Activated CD4-positive, alpha-beta T cell treated with anti-CD3 and anti-CD28 coated beads for 48 hours (primary cell): ENCODE measurements around the gene CELF4.

ENCODE experiments used
- DNase-seq: peaks from one replicate; pipeline ENCODE4 v3.0.0-alpha.2; 2020

Gene CELF4

DNA sequence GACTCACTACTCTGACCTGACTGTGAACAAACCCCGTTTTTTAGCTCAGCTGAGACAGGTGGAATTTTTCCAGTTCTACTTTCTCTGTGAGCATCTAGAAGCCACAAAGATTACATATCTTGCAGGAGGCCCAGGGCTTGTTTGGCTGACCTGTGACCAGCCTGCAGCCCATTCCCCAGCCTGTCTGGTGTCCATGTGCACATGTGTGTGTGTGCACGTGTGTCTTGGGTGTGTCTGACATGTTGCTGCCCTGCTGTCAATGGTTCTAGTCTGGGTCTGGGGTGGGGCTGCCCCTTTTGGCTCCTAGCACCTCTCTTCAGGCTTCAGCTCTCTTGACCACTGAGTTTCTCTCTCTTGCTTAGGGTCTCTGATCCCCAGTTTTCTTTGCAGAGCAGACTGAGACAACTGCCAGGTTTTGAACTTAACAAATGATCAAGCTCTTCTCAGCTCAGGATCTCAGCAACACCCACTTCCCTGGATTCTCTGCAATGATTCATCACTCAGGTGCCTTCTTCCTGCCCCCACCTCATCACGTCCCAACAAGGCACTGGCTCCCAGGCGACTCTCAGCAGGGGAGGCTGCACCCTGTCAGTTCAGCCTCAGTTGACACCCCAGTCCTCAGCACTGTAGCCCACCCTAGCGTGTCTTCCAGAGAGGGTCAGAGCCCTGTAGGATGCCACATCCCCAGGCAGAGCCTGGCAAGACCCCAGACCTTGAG, 130.3 kb downstream of the CELF4 start:
- DNase-seq, result no peak

DNA sequence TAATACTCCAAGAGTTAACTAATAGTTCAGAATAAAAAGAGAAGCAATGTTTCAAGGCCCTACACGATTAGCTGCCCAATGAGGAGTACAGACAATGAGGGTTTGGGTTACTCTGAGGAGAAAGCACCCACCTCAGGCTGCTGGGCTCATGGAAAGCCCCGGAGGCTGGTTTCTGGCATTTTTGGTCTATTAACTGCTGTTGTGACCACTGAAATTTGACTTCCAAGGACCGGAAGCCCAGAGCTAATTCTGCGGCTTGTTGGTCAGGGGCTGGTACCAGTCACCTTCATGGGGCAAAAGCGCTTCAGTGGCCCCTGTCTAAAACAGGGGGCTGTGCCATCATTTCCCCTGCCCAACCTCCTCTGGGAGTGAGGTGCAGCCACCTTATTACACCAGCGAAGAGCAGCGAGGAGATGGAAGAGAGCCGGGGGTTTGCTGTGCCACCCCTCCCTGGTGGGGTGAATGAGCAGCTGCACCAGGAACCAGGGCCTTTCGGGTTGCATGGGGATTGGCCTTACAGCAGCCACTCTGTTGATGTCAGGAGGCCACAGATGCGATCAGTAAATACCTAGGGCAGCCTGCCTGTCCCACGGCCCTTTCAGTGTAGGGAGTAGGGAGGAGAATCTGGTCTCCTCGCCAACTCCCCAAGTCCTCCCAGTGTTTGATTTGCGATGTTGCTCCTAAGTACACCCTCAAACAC, 131.3 kb downstream of the CELF4 start:
- DNase-seq, result no peak

DNA sequence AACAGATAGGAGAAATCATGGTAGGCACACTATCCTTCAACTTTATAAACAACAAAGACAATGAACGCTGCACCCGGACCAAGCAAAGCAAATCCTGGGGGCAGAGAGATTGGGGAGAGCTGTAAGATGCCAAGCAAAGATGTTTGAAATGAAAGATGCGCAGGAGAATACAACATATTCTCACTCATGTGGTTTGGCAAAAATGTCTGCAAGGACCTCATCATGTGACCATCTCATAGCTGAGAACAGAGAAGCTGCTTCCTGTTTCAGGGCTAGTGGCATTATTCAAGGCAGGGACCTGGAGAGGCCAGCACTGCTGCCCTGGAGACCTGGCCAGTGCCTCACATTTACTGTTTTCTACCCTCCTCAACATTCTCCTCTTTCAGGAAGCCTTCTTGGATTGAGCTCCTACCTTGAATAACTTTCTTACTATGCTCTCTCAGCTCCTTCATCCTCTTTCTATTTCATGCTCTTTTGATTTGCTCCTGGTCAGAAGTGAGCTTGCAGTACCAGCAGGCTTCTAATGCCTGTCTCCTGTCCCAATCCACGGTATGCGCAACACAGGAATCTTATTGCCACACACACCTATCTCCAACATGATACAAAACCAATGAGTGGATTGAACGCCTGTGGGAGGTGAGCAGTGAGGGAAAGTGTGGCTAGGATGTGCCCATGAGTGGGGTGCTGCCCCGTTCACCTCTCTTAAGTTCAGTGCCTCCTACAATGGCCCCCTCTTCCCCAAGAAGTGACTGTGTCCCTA, 133.0 kb downstream of the CELF4 start:
- DNase-seq, result no peak

DNA sequence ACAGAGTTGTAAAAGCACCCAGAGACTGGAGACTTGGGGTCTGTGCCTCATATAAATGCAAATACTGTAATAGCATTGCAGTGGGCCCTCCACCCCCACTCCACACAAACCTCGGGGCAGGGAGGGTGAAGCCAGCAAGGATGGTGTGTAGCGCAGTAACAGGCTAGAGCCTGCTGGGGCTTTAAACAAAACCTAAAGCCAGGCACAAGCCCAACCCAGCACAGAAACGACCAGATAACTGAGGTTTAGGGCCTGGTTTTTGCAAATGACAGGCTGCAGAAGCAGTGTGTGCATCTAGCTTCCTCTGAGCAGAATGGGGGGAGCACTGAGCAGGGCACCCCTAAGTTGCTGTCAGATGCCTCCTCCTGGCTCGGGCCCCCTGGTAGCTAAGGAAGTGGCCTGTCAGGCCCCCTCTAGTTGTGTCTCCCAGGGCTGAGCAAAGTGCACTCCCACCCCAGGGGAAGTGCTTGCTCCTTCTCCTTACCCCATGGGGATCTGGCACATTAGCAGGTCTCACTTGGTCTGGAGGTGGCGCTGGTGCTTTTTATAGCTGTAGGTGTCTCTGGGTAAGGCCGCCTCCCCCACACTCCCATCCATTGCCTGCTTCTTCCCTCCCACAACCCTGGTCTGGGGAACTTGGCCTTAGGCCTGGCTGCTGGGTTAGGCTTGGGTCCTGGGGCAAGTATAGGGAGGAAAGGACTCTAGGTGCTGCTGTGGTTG, 135.1 kb downstream of the CELF4 start:
- no peak for DNase-seq

DNA sequence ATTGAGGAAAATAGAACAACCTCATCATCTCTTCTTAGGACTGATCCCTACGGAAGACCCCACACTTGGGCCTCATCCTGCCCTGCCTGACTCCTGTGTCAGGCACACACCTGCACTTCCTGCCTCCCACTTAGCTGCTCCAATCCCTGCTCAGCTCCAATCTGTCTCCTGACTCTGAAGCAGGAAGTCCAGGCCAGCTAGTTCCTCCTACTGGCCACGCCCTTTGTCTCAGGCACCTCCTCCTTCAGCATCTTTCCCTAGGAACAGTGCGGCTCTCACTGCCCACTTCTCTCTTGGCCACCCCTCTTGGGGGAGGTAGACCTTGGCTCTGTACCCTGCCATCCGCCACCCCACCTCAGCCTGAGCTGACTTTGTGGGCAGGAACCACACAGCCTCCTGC, 135.8 kb downstream of the CELF4 start:
- DNase-seq, result no peak

DNA sequence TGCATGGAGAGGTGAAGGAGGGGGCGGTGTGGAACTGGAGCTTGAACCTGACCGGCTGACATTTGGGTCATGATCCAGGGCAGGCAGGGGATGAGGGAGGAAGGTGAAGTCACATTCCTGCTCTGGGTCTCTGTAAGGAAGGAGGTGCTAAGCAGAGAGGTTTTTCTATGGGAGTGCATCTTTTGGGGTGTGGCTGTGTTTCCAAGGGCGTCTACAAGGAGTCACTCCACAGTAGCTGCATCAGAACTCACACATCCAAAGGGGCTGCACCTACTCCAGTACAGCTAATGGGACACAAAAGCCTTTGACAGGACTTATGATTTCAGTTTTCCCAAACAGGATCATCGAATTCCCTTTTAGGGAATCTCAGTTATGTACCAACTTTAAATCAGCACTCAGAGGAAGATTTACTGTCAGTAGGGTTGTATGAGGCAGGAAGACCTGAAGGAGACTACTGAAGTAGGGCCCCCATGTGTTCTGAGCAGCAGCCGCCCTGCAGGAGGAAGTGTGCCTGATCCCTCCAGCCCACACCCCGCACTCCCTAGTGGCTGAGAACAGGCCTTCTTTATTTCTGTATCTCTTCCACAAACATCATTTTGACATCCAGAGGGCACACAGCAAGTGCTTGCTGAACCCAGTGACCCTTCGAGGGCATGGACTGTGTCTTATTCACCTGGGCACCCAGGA, 137.2 kb downstream of the CELF4 start:
- DNase-seq, result no peak

DNA sequence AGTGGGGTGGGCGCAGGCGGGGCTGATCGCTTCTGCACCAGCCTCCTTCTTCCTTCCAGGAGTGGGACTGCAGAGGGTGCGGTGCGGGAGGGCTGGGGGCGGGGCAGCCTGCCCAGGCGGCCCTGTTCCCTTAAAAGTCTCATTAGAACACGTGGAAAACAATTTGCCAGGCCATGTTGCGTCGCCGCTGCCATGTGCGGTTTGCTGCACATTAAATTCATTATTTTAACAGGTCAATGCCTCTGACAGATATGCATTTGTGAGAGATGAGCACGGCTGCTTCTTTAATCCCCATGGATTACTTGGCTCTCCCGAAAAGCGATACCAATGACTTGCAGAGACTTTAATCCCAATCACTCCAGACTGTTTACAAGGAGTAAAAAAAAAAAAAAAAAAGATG, 139.0 kb downstream of the CELF4 start:
- no peak for DNase-seq

DNA sequence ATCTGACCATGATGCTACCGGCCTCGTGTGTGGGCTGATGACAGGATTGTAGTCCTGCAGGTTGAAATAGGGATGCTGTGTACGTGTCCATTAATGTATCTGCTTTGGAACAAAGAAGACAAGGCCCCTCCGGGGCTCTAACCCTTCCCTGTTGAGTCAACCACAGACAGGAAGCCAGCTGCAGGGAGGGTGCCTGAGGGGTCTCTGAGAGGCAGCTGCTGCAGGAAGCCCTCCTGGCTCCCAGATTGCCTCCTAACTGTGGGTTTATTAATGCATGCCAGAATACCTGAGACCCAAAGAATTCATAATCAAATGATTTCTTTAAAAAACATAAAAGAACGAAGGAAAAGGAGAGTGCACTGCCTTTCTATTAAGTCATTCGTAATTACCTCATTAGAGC, 140.4 kb downstream of the CELF4 start:
- no peak for DNase-seq

DNA sequence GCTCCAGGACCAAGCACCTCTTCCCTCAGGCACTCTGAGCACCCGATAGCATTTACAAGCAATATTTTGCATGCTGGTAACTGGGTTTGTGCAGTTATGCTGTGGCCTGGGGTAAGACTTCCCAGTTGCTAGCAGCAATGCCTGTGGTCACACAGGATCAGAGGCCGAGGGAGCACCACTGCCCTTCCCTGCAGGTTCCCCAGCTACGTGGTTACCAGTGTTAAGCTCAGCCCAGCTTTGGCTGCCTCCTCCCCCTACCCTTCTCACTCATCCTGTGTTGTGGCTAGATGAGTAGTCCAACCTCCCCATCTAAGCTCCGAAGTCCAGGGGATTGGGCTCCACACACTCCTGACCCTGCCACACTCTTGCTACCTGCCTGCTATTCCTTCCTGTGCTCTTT, 141.1 kb downstream of the CELF4 start:
- no peak for DNase-seq

DNA sequence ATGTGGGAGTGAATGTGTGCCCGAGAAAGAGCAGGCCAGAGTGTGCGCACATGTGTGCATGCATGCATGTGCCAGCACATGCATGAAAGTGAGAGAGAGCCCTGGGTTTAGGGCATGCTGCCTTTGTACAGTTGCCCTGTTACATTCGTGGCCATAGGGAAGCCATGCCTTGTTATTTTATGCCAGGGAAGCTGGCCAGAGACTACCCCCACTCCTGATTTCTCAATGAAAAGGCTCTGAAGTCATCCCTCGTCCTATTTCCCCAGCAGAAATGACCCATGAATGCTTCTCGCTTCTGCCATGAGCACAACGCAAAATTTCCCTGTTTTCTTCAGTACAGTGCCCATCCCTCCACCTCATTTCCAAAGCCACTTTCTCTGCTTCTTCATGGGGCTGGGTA, 143.0 kb downstream of the CELF4 start:
- DNase-seq, result no peak

DNA sequence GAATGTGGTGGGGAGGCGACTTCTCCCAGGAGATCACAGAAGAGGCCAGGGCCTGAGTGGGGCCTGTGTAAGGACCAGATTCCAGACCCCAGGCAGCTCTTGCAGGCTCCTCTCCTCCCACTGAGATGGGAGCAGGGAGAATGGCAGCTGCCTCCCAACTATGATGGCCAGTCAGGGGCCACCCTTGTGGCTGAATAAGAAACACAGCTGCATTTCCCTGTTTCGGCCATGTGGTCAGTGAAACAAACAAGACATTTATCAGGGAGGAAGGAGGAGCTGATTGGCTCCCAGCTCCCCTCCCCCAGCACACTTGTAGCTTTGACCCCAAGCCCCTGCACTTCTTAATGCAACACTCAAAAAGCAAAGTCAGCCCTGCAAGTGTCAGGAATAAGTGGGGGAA, 143.5 kb downstream of the CELF4 start:
- DNase-seq, result no peak

DNA sequence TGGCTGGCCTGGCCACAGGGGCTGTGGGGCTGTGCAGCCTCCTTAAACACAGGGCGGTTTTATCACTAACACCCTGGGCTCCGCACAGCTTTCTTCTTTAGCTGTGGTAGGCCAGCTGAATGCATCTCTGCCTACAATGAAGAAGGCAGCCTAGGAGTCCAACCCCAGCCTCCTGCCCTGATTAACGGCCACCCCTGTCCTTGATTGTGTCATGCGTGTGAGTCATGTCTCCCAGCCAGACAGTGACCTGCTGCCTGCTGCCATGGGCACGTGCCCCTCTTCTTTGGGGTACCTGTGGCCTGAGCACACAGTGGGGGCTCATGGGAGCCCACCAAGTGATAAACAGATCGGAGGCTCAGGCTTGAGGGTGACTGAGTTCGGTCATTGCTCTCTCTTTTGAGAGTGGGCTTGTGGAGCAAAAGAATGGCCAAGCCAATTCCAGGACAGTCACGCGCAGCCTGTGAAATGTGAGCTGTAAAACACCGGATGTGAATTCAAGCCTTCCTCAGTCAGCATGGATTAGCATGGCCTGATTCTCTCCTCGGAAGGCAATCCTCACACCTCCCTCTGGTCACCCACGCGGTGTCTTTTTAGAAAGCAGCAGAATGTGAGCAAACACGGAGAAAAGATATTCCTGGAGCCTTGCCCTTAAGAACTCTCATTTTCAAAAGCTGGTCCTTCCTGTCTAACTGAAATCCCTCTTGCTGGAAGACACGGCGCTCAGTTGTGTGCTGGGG, 144.1 kb downstream of the CELF4 start:
- no peak for DNase-seq

DNA sequence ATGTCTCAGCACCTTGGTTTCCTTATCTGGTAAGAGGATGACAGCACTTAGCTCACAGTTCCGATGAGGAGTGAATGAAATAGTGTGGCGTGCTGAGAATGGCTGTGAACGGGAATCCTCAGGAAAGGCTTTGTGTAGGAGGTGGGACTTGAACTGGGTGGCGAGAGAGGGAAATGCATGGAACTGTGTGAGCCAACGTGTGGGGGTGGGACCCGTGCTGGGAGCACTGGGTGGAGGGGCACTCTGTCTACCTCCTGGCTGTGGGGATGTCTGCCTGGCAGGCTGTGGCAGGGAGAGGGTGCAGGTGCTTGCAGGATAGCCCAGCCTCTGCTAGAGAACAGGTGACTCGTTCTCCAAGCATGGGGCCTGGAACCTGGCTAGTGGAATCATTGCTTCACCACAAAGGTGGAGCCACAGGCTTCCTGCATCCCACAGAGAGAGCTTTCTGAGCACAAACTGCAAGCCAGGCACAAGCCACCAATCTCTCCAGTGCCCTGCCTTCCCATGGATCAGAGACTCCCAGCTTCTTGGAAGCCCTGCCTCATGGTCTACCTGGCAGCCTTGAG, 145.2 kb downstream of the CELF4 start:
- DNase-seq, result no peak

DNA sequence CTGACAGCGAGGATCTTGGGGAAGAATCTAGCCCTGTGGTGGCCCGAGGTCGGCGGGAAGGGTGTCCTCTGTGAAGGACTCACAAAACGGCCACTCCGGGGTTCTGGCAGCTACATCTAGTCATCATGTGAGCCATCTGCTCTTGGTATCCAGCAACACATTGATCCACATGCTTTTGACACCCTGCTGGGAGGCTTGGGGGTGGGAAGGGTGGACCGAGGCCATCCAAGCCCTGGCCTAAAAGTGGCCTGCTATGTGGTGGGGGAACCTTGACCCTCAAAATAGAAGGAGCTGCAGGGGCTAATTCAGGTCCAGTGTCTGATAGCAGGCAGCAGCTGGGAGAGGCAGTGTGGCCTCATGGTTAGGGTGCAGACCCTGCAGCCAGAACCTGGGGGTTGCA, 145.7 kb downstream of the CELF4 start:
- no peak for DNase-seq

DNA sequence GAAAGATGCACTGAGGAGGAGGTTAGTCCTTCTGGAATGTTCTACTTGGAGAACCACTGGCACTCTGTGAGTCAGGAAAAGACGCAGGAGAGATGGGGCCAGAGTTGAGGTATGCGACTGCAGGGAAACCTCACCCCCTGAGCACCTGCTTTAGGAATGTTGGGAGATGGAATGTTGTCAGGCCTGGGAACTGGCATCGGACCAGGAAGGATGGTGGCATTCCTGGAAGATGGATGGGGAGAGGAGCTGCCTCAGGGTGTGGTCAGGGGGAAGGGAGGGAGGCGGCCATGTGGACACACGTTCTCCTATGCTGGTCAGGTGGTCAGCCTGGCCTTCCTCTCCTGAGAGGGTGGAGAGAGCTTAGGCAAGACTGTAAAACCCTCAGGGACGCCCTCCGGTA, 146.3 kb downstream of the CELF4 start:
- no peak for DNase-seq

DNA sequence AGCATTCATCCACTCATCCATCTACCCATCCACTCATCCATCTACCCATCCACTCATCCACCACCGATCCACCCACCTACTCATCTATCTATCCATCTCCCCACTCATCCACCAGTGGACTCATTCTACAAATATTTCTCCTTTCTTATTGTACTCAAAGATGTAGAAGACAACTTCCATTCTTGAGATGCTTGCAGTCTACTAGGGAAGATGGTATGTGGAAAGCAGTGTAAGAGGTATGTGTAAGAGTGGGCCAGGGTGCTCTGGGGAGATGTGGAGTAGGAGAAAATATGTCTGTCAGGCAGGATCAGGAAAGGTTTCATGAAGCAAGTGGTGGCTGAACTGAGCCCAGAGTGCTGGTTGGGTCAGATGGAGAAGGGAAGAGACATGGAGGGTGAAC, 150.8 kb downstream of the CELF4 start:
- no peak for DNase-seq

DNA sequence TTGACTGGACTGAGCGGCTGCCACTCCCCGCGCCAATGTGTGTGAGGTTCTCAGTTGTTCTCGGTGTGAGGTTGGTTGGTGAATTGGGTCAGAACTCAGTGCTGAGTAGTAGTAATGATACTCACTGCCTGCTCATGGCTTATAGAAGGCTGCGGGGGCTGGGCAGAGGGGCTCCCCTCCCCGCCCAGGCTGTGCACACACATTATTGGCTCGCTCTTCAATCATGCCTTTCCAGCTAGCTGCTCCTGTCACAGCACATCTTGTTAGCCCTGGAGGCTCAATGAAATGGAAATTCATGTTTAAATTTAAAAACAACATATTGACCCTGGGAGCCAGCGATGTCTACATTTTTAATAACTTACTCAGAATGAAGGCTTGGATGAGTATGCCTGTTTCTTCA, 152.8 kb downstream of the CELF4 start:
- no peak for DNase-seq

DNA sequence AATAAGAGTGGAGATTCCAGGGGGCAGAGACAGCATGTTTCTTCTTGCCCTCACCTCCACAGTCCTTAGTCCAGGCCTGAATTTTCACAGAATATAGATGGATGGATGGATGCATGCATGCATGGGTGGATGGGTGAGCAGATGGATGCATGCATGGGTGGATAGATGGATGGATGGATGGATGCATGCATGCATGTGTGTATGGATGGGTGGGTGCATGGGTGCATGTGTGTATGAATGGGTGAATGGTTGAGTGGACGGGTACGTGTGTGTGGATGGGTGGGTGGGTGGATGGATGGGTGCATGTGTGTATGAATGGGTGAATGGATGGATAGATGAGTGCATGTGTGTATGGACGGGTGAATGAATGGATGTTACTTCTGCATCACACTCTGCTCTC, 153.3 kb downstream of the CELF4 start:
- no peak for DNase-seq

DNA sequence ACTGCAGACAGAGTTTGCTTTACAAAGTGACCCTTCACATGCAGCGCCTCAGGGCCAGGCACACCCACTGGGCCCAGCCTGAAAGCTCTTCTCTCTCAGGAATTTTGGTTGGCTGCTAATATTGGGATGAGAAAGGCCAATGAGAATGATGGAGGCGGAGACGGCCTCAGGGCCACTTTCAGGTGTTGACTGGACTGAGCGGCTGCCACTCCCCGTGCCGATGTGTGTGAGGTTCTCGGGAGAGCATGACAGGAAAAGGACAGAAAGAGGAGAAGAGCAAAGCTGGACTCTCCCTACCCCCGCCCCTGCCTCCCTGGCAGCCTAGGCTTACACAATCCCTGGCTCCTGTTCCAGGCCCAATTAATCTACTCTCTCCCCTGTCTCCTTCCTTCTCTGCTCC, 155.7 kb downstream of the CELF4 start:
- no peak for DNase-seq

DNA sequence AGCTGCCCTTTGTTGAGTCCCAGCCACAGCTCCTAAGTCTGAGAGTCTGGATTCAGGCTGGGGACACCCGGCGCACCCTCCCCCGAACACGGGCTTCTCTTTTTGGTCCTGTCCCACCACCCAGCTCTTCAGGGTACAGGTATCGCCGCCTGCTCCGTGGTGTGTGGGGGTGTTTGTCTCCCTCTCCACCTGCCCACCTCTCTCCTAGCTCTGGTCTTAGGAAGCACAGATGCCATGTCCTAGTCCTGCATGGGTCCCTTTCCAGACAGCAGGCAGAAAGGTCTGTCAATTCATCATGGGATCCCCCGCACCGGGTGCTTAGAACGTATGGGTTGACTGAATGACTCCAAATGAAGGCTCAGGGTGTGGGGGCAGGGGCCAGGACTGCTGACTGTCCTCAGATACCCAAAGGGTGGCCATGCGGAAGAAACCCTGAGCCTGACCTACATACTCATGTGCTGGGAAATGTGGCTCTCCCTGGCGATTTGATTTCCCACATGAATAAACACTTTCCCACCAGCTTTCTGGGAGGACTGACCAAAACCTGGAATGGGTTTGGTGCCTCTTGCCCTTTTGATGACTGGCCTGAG, 156.8 kb downstream of the CELF4 start:
- no peak for DNase-seq

DNA sequence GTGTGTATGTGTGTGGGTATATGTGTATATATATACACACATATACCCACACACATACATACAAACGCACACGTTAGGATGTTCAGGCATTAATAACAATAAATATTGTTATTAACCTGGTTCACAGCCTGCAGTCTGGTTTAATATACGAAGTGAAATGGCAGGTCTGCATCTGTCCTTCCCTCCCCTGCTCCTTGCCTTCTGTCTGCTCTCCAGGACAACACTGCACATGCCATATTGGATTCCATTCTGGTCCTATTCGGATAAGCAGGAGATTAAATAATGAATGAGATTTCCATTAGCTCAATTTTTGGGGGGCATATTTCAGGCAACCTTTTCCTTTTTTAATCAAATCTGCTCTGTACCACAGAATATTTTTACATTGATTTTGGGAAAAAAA, 158.0 kb downstream of the CELF4 start:
- DNase-seq, result no peak
